ENCODE measurements around the gene HOXA2.

The HOXA2 gene

DNA sequence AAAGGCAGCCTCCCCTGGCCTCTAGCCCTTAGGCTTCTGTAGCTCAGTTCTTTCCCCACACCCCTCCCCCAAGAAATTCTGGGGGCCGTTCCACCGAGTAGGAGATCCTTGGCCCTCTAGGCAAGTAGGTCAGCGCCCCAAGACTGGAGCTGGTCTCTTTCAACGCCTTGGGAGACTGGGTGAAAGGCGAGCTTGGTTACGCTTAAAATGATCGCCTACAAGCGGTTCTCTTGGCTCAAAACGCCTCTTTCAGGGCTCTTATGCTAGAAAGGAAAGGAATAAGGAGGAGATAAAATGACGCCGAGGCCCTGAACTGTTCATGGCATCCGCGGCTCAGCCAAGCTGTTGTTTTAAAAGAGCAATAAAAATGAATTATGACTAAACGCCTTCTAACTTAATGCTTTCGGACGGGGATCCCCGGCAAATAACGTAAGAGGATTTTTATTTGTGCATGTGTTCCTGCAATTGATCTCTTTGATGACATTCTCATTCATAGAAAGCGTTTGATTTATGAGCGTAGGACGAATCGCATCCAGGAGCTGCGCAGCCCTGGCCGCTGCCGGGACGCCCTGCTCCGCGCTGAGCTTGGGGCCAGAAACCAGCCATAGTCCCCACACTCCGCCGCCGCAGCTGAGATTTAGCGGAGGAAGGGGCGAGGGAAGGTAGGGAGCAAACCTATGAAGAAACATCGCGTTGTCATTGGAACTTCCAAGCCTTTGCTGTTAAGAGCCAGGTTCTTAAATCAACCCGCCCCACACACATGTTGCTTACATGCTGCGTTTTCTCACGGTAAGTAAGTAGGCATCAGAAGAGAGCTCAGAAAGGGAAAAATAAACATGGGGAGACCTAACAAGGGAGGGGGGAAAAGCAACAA, 3.7 kb downstream of the HOXA2 start:
- no peak for DNase-seq (ENCODE audit: low spot score)

DNA sequence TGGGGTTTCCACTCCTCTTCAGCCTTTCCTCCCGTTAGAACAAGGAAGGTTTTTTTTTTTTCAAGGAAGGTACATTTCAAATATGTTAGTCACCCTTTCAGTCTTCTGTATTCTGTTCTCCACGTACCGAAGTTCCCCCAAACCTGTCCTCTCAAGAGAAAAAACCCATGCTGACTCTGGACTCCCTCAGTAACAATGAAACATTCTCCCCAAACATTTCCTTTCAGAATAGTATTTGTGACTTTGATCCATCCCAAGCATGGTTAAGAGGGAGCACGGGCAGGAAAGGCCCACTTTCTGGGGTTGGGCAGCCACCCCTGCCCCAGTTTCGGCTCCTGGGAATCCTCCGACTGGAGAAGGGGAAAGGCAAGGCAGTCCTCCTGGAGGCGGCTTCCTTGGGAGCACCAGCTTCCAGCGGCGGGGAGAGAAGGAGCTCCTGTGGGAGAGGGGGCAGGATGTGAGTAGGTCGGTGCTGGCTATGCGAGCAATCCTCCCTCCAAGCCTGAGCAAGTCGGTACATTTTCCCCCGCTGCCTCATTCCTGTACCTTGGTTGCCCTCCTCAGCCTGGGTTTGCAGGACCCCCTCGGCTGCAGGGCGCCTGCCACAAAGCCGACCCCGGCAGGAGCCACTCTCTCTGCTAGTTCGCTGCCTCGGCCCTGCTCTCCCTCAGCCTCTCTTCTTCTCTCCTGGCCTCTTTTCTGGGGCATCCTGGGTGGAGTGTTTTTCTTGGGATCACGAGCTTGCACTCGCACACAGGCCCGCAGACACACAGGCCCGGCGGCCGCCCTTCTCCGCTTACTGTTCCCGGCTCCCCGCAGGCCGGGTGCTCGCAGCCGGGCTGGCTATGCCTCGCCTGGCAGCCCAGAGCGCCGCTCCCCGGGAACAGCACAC, 4.6 kb downstream of the HOXA2 start:
- DNase-seq (ENCODE audit: low spot score): no peak

DNA sequence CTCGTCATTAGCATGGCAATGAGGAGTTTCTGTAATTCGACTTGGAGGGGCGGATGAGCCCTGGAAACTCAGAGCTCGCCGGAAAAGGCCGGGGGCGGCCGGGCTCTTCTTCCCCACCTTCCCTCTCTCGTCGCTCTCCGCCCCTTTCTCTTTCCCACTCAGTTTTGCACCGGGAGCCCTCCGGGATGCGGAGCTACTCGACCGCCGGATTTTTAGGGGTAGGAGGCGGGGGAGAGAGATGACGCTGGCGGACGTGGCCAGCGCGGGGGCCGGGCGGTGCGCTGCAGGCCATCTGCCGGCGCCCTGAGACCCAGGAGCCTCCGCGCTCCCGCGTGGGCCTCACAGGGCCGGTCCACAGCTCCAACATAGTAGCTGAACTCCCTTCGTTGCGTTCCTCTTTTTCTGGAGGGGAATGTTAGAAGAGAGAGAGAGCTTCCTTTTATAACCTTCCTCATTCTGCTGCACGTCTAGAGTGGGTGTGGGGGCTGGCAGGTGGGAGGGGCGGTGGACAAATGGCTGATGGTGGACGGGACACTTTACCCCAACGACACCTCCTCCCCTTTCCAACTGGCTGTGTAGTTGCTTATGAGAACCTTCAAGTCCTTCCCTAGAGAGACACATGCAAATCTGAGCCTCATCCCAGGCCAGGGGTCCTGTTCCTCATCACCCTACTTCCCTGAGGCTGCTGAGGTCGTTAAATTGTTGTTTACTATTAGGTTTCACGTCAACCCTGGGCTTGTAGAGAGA, 5.5 kb downstream of the HOXA2 start:
- DNase-seq (ENCODE audit: low spot score): no peak

GRCh38 chr7:27095897-27096767, 6.4 kb downstream of the HOXA2 start, which contains the start of gene HOXA1:
Gene HOXA1, minus strand, starts transcription at chr7:27096000. Its CDS starts 88 bp downstream, at chr7:27095912.
- DNase-seq (ENCODE audit: low spot score): peak; percentile 77

DNA sequence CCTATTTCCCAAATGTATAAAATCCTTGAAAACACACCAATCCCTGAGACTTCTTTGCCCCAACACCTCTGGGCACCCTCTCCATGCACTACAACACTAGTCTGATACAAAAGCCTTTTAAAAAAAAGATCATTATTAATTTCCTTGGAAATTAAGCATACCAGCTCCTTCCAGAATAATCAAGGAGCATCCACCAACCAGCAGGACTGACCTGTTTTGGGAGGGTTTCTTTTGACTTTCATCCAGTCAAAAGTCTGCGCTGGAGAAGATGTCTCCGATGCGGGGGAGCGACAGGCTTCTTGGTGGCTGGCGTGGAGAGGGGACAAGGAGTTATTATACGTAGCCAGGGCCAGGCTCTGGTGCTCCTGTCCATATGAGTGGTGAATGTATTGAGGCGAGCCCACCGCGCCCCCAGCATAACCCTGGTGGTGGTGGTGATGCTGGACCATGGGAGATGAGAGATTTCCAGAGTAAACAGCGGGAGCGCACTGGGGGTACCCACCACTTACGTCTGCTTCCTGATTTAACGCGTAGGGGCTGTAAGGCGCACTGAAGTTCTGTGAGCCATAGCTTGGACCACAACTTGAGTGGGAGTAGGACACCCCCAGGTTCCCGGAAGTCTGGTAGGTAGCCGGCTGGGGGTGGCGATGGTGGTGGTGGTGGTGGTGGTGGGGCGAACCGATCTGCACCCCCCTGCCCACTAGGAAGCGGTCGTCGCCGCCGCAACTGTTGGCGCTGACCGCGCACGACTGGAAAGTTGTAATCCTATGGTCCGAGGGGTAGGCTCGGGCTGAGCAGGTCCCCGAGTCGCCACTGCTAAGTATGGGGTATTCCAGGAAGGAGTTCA, 7.2 kb downstream of the HOXA2 start:
- DNase-seq (ENCODE audit: low spot score): no peak

GRCh38 chr7:27094304-27095049, 8.0 kb downstream of the HOXA2 start:
- no peak for DNase-seq (ENCODE audit: low spot score)

DNA sequence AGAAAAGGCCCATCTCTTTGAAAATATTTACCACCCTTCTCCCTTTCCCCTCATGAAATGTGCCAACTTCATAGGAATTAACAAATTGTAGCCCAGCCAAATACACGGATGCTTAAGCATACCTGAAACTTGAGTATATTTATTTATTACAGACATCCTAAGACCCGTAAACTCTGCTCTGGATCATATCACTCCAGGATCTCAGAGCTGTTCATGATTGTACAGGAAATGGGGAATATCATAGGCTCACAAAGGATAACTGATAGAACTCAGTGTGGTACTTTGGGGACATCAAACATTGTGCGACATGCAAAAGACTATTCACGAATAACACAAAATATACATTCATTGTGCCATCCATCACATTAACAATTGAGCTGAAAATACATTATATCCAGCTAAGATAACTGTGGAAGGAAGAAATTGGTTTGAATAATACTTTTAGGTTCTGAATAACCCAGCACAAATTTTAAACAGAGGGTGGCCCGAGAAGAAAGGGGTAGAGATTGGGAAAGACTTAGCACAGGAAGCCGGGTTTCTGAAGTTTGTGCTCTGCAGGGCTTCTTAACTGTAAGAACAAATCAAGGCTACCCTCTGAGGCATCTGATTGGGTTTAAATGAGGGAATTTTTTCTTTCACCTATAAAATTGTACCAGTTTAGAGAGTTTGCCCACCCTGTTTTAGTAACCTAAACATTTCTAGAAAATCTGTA, 9.1 kb downstream of the HOXA2 start:
- DNase-seq (ENCODE audit: low spot score): no peak

GRCh38 chr7:27092819-27093110, 9.7 kb downstream of the HOXA2 start:
- no peak for DNase-seq (ENCODE audit: low spot score)

DNA sequence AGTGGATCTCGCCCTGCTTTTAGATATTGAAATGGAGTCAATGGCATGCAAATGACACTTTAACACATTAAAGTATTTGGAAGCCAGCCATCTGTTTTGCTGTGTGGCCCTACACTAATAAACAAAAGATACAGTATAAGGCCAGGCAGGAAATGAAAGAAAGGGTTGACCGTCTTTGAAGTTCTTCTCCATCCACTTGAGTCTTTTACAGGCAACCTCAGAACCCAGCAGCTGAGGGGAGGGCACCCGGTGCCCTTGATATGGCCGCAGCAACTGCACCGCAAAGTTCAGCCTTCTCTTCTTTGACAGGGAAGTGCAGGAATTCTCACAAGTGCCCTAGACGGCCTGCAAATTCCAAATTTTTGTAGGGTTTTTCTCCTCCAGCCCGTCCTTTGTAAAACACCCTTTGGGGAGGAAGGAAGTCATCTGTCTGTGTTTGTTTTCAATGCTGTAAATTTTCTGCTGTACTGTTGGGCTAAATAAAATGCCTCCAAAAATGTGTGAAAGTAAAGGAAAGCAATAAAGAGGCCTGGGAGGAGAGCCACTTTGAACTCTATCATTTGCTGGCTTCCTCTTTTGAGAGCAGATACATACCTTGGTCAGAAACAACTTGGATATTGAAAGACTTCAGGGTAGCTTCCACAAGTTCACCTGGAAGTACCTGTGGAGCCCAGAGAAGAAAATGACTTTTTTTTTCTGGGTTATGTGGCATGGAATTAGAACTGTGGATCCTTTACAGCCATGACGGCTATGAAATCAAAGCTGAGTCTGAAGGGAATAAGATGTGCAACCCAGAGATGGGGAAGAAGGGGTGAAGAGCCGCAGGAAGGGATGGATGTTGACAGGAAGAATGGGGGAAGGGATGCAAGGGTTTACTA, 10.3 kb downstream of the HOXA2 start:
- no peak for DNase-seq (ENCODE audit: low spot score)

- no peak for DNase-seq (ENCODE audit: low spot score)
Measured at GRCh38 chr7:27091105-27091504, 11.4 kb downstream of the HOXA2 start.

GRCh38 chr7:27088002-27088922, 14.2 kb downstream of the HOXA2 start:
- DNase-seq (ENCODE audit: low spot score): no peak

- no peak for DNase-seq (ENCODE audit: low spot score)
Measured at GRCh38 chr7:27083646-27084045, 18.8 kb downstream of the HOXA2 start.

DNA sequence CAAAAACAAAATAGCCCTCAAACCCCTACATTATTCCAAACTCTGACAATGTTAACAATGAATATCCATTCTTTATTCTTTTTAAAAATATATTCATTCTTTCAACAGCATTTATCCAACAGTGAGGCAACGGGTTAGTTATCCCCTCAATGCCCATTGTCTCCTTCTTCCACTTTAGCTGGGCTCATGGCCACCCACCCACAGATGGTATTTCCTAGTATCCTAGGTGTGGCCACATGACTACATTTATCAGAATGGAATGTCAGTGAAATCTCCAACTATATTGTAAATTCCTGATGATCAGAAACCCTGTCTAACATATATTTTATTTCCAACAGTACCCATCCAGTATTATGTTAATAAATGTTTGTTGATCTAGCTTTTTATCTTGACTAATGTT, 20.3 kb downstream of the HOXA2 start:
- no peak for DNase-seq (ENCODE audit: low spot score)

- DNase-seq (ENCODE audit: low spot score): no peak
Measured at GRCh38 chr7:27080844-27081436, 21.5 kb downstream of the HOXA2 start.

GRCh38 chr7:27079234-27079975, 23.1 kb downstream of the HOXA2 start:
- DNase-seq (ENCODE audit: low spot score): no peak

Measured in cerebellar cortex (tissue), 1 donor.